Hematopoietic multipotent progenitor cell treated with erythropoietin and hydrocortisone succinate and interleukin-3 and kit ligand, for 17 days (in vitro differentiated cells): ENCODE results near the gene FBLN1.
"Not testable (repeated sequence)": the region's sequence is repeated elsewhere in the genome, so short reads cannot be mapped to it uniquely, and the experiment has no call there.

Source experiments
- DNase-seq: peaks from one replicate; pipeline ENCODE4 v3.0.0-alpha.2; 2015; ENCODE audit warnings: low spot score

The FBLN1 gene

DNA sequence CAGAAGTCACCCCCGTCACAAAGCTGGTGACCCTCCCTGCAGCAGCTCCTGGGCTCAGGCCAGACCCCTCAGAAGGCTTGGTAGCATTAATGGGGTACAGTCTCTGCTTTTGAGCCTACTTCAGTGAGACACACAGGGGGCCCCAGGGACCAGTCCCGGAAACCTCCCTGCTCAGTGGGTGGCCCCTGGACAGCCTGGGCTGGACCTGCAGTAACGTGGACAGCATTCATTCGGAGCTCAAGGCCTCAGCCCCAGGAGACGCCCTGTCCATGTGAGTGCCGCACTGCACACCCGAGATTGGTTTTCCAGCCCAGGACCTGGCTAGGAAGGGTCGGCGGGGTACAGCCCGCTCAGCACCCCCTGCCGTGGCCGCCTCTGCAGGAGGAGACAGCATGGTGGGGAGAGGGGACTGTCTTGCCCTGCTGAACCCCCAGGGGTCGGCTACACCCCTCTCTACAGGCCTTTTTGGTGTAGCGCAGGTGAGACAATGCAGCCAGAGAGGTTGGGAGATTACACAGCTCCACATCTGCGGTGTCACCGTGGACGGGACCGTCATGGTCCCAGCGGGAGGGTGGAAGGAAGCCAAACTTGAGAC lies 83.4 kb downstream of the FBLN1 start:
- no peak for DNase-seq

- DNase-seq = no peak
These were observed 84.1 kb downstream of the FBLN1 start for GRCh38 chr22:45586651-45587405.

DNA sequence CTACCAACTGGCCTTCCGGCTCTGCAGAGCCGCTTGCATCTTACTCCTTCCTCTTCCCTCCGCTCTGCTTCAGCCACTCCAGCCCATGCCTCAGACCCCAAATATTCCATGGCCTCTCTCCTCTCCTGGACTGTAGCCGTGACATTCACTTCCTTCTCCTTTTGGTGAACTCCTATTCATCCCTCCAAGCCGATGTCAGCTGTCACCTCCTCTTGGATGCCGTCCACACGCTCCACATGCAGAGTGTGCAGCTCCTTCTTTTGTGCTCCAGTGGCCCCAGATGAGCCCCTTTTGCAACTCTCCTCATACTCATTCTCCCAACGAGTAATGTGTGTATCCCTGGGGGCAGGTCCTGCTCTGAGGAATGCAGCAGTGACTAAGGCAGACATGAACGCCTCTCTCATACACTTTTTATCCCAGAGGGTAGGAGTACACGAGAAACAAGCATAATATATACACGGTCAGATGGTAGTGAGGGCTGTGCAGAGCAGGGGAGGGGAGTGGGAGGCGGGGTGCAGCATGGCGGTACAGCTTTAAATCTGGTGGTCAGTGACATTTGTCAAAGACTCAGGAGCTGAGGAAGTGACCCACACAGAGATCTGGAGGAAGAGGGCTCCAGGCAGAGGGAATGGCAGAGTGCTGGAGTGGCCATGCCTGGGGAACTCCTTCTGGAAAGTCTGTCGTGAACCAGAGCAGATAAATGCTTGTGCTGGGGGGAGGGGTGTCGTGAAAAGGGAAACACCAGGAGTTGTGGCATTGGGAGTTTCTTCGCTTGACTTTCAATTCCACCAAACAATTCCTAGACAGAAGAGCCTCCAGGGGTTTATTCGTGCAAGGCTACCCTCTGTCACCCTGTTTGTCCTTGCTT lies 85.2 kb downstream of the FBLN1 start:
- no peak for DNase-seq

DNA sequence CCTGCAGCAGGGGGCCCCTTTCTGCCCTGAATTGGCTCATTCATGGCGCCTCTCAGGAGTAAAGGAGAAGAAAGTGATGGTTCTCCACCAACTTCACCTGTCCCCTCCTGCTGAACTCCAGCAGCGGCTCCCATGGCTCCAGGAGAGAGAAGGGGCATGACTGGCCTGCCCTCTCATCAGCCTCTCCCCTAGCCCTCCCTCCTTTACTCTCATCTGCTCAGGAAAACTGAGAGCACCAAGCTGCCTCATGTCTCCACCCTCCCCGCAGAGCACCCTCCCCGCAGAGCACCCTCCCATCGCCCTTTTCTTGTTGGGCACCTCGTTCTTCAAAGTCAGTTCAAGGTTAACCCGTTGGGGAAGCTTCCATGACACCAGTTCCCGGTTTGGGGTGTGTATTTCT lies 86.9 kb downstream of the FBLN1 start:
- DNase-seq = no peak

DNA sequence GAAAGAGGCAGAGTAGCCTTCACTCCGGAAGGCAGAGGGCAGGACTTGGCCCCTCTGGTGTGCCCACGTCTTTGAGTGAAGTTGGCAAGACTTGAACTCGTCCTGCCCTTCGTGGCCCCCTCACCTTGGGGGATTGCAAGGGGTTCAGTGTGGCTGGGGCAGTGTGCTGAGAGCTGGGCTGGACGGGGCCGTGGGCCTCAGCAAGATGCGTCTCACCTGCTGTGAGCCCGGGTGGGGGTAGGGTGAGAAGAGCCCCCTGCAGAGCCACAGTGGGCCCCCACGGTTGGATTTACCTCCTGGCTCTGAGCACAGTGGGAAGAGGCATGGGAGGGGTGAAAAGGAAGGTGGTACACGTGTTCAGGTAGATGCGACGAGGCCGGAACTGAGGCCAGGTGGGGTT lies 87.6 kb downstream of the FBLN1 start:
- DNase-seq = no peak

DNA sequence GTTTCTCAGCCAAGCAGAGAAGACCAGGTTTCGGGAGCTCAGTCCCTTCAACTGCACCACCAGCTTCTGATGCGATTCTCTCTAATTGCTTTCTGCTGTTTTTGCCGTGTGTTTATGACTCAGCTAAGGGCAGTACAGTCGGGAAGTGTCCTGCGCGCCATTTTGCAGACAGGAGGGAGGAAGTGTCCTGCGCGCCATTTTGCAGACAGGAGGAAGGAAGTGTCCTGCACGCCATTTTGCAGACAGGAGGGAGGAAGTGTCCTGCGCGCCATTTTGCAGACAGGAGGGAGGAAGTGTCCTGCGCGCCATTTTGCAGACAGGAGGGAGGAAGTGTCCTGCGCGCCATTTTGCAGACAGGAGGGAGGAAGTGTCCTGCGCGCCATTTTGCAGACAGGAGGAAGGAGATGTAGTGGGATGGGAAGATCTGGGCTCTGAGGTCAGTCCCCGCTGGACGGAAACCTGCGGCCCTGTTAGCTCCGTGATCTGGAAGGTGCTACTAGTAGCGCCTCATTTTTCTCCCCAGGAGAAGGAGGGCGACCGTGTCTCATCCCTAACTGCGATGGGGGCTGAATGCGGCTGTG lies 89.0 kb downstream of the FBLN1 start:
- DNase-seq = not testable (repeated sequence)

DNA sequence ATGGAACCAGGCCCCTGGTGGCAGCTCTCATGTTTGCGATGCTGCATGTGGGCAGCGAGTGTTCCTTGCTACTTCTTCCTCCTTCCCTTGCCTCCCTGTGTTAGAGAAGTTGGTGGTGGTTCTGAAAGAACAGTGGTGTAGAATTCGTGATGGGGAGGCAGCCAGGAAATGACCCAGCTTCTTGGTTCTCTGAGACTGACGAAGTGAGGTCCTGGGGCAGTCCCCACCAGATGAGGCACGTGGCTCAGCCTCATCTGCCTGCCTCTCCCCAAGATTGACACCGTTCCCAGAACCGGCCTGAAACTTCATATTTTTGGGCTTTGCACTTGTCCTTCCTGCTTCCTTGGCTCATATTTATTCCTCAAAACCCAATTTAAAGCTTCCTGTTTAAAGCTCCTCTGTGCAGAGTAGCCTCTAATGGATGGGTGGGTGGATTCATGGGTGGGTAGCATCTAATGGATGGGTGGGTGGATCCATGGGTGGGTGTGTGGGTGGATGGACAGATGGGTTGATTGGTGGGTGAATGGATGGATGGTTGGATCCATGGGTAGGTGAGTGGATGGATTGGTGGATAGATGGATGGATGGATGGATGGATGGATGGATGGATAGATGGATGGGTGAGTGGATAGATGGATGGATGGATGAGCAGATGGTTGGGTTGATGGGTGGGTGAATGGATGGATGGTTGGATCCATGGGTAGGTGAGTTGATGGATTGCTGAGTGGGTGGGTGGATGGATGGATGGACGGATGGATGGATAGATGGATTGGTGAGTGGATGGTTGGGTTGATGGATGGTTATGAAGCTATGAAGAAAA lies 91.6 kb downstream of the FBLN1 start:
- DNase-seq = no peak

GRCh38 chr22:45597460-45598192 lies 94.9 kb downstream of the FBLN1 start:
- no peak for DNase-seq

DNA sequence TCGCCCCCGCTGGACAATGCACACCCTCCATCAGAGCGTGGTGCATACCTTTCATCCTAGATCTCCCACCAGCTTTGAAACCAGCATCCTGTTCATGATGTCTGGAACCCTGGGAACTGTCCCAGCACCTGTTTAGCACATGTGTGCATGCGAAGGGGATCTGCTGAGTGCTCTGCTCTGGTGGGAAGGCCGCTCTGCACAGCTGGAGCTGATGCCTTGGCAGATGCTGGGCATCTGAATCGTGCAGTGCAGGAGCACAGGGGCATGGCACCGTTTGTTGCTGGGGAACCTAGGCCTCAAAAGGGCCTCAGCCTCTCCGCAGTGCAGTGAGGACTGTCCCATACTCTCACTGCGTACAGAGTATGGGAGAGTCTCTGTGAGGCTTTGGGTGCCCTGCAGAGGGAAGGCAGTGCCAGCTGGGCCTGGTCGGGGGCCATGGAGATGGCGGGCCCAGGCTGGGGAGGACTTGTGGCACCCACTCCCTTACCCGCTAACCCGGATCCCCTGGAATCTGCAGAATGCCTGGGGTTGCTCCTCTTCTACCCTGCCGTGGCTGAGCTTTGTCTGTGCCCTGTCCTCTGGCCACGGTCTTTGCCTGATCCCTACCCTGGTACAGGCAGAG lies 96.0 kb downstream of the FBLN1 start:
- DNase-seq = no peak

DNA sequence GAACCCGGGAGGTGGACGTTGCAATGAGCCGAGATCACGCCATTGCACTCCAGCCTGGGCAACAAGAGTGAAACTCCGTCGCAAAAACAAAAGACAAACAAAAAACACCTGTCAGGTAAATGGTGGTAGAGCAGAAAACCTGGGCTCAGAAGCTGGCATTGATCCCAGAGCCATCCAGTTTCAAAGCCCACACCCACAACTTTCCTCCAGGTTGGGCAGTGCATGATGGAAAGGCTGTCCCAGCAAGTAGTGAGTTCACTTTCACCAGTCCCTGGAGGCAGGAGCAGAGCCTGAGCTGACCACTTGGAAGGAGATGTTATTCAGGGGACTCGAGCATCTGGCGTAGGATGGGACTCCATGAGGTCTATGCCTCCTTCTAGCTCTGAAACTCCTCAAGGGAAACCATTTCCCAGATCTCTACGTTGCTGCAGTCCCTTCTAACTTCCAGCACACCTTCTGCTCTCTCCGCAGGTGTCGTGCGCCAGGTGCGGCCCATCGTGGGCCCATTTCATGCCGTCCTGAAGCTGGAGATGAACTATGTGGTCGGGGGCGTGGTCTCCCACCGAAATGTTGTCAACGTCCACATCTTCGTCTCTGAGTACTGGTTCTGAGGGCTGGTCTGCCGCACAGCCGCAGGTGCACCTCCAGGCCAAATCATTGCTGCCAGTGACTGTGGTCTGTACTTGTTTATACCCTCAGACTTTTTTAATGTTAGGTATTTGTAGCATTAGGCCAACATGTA lies 97.3 kb downstream of the FBLN1 start:
- no peak for DNase-seq

DNA sequence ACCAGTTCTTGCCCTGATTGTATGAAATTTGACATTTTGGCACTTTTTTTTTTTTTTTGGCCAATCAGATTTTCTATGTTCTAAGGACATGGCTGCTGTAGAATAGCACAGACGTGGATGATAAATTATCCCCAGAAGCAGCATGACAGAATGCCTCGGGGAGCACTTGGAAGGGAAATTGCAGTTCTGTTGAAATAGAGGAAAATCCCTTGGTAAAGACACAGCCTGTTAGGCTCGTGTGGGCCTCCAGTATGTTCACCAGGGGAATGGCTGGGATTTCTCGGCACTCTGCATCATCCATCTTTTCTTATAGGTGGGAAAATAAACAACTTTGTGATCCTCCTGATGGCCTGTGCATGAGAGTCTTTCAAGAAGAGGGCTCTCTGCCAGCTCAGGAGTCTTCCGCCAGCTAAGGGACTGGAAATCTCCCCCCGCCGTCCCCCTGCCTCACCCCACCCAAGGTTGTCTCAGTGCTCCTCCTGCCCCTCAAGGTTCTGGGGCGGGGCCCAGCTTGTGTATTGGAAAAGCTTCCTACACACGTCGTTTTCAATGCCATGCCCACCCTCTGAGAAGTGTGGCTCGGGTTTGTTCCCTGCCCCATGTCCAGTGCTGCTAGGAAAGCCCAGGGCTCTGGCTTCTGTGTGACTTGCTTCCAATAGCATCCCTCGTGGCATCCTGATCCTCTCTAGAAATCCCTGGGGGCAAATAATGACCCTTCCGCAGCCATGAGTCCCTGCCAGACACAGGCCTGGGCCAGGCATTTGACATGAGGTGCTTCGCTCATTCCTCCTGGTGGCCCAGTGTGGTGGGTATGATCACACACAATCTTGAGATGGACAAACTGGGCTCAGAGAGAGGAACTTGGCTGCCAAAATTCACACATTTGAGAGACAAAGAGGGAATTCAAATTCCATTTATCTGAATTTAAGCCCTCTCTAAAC lies 98.4 kb downstream of the FBLN1 start:
- DNase-seq = no peak

DNA sequence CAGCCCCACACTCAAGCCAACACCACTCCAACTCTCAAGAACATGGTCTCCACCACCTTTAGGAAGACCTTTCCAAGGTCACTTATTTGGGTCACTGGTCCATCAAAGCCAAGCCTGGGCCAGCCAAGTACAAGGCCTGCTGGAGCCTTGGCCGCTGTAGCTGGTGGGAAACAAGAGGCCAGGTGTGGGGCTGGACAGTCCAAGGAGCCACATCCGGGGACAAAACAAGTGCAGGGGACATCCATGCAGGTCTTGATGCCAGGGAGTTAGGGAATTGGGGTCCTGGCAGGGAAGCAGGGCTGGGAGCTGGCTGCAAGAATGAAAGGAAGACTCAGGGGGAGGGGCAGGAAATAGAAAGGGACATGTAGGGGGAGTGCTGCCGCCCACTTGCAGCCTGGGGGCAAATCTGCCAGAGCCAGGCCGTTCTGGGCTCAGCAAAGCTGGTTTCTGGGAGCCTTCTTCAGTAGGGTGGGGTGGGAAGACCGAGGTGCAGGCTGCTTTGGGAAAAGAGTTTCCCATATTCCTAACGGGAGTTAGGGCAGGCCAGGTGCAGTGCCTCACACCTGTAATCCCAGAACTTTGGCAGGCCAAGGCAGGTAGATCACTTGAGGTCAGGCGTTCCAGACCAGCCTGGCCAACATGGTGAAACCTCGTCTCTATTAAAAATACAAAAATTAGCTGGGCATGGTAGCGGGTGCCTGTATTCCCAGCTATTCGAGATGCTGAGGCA lies 99.5 kb downstream of the FBLN1 start:
- DNase-seq = no peak

GRCh38 chr22:45602824-45603595 lies 100.3 kb downstream of the FBLN1 start:
- DNase-seq = no peak

- no peak for DNase-seq
These were observed 100.9 kb downstream of the FBLN1 start for GRCh38 chr22:45603619-45604018.

DNA sequence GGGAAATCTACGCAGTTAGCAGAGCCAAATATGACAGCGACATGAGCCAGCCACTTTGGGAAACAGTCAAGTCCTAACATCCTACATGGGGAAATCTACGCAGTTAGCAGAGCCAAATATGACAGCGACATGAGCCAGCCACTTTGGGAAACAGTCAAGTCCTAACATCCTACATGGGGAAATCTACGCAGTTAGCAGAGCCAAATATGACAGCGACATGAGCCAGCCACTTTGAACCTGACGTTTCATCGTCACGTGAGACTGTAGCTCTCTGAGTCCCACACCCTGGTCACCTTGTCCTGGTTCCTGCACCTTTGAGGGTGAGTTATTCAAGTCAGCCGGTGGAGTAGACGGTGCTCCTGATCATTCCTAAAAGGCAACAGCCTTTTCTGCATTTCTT lies 105.4 kb downstream of the FBLN1 start:
- not testable (repeated sequence) for DNase-seq

- no peak for DNase-seq
These were observed 106.1 kb downstream of the FBLN1 start for GRCh38 chr22:45608763-45609180.

GRCh38 chr22:45612451-45612901 lies 109.8 kb downstream of the FBLN1 start:
- no peak for DNase-seq
